DOHH2 (cell line): ENCODE measurements around the gene CAMK2D.

Experiments used
- EZH2phosphoT487 ChIP-seq: fragments of 200-600 bp; sonication (generic); IDR thresholded peaks from 2 replicates; pipeline ENCODE4 v1.6.1; 2017; ENCODE audit warnings: borderline replicate concordance, mild to moderate bottlenecking, antibody characterized with exemption, low read length, moderate library complexity, mixed read lengths
- TF ChIP-seq, protein P1 (sequence below): fragments of 200-600 bp; sonication (generic); IDR thresholded peaks from one replicate; pipeline ENCODE4 v1.5.1; 2014; ENCODE audit warnings: antibody characterized with exemption, mild to moderate bottlenecking, low read depth, low read length; ENCODE audit not compliant: poor library complexity, severe bottlenecking

- TF ChIP-seq, protein P1, sequence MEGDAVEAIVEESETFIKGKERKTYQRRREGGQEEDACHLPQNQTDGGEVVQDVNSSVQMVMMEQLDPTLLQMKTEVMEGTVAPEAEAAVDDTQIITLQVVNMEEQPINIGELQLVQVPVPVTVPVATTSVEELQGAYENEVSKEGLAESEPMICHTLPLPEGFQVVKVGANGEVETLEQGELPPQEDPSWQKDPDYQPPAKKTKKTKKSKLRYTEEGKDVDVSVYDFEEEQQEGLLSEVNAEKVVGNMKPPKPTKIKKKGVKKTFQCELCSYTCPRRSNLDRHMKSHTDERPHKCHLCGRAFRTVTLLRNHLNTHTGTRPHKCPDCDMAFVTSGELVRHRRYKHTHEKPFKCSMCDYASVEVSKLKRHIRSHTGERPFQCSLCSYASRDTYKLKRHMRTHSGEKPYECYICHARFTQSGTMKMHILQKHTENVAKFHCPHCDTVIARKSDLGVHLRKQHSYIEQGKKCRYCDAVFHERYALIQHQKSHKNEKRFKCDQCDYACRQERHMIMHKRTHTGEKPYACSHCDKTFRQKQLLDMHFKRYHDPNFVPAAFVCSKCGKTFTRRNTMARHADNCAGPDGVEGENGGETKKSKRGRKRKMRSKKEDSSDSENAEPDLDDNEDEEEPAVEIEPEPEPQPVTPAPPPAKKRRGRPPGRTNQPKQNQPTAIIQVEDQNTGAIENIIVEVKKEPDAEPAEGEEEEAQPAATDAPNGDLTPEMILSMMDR, result no peak
- no peak for TF ChIP-seq EZH2phosphoT487
Measured at GRCh38 chr4:113617195-113617594, 144.3 kb downstream of the CAMK2D start.
